ENCODE measurements around the gene FHIT.

Gene FHIT

GRCh38 chr3:60015032-60015705 is 1236.1 kb downstream of the FHIT start:
- Histone ChIP-seq H2AFZ (no peak overlapping the region), H3K9ac (no peak overlapping the region), H3K4me3 (ENCODE audit: low read depth, low read length) (no peak overlapping the region), H3K27ac (no peak overlapping the region), H3K36me3 (ENCODE audit: control insufficient read depth, insufficient read depth, low read length) (no peaks in the 10 kb centered on the region), H3K9me3 (ENCODE audit: control insufficient read depth, low read length) (no peaks in the 10 kb centered on the region), H3K4me1 (no peaks in the 10 kb centered on the region), H3K4me2 (ENCODE audit: low read length) (no peak overlapping the region), H3K79me2 (no peaks in the 10 kb centered on the region), H3K27me3 (ENCODE audit: control insufficient read depth, insufficient read depth, low read length) (no peaks in the 10 kb centered on the region)
- no peak for TF ChIP-seq CTCF (IDR thresholded peaks at IDR 0.05)

GRCh38 chr3:60013241-60013640 is 1238.0 kb downstream of the FHIT start:
- TF ChIP-seq CTCF (IDR thresholded peaks at IDR 0.05) = no peak
- Histone ChIP-seq H3K27ac (no peak overlapping the region), H2AFZ (no peak overlapping the region), H3K4me1 (no peaks in the 10 kb centered on the region), H3K79me2 (no peaks in the 10 kb centered on the region), H3K27me3 (ENCODE audit: control insufficient read depth, insufficient read depth, low read length) (no peaks in the 10 kb centered on the region), H3K4me2 (ENCODE audit: low read length) (no peak overlapping the region), H3K4me3 (ENCODE audit: low read depth, low read length) (no peak overlapping the region), H3K9ac (no peak overlapping the region), H3K36me3 (ENCODE audit: control insufficient read depth, insufficient read depth, low read length) (no peaks in the 10 kb centered on the region), H3K9me3 (ENCODE audit: control insufficient read depth, low read length) (no peaks in the 10 kb centered on the region)

GRCh38 chr3:60011218-60011617 is 1240.0 kb downstream of the FHIT start:
- no peak overlapping the region for H3K27ac ChIP-seq
- no peaks in the 10 kb centered on the region for H3K9me3 ChIP-seq (ENCODE audit: control insufficient read depth, low read length)
- H3K27me3 ChIP-seq (ENCODE audit: control insufficient read depth, insufficient read depth, low read length) = no peaks in the 10 kb centered on the region
- H3K4me1 ChIP-seq = no peaks in the 10 kb centered on the region
- H3K79me2 ChIP-seq = no peaks in the 10 kb centered on the region
- H3K4me3 ChIP-seq (ENCODE audit: low read depth, low read length) = no peak overlapping the region
- no peak overlapping the region for H2AFZ ChIP-seq
- H3K36me3 ChIP-seq (ENCODE audit: control insufficient read depth, insufficient read depth, low read length) = no peaks in the 10 kb centered on the region
- no peak overlapping the region for H3K4me2 ChIP-seq (ENCODE audit: low read length)
- no peak for TF ChIP-seq CTCF (IDR thresholded peaks at IDR 0.05)
- no peak overlapping the region for H3K9ac ChIP-seq

GRCh38 chr3:60010781-60011180 is 1240.5 kb downstream of the FHIT start:
- H3K9me3 ChIP-seq (ENCODE audit: control insufficient read depth, low read length) = no peaks in the 10 kb centered on the region
- H3K4me2 ChIP-seq (ENCODE audit: low read length) = no peak overlapping the region
- no peaks in the 10 kb centered on the region for H3K4me1 ChIP-seq
- no peak overlapping the region for H2AFZ ChIP-seq
- H3K9ac ChIP-seq = no peak overlapping the region
- no peak for TF ChIP-seq CTCF (IDR thresholded peaks at IDR 0.05)
- no peak overlapping the region for H3K27ac ChIP-seq
- no peaks in the 10 kb centered on the region for H3K79me2 ChIP-seq
- H3K4me3 ChIP-seq (ENCODE audit: low read depth, low read length) = no peak overlapping the region
- H3K27me3 ChIP-seq (ENCODE audit: control insufficient read depth, insufficient read depth, low read length) = no peaks in the 10 kb centered on the region
- no peaks in the 10 kb centered on the region for H3K36me3 ChIP-seq (ENCODE audit: control insufficient read depth, insufficient read depth, low read length)

GRCh38 chr3:60009931-60010478 is 1241.2 kb downstream of the FHIT start:
- TF ChIP-seq CTCF (IDR thresholded peaks at IDR 0.05) = no peak
- Histone ChIP-seq H2AFZ (no peak overlapping the region), H3K4me2 (ENCODE audit: low read length) (no peak overlapping the region), H3K4me3 (ENCODE audit: low read depth, low read length) (no peak overlapping the region), H3K9me3 (ENCODE audit: control insufficient read depth, low read length) (no peaks in the 10 kb centered on the region), H3K27ac (no peak overlapping the region), H3K4me1 (no peaks in the 10 kb centered on the region), H3K79me2 (no peaks in the 10 kb centered on the region), H3K9ac (no peak overlapping the region), H3K36me3 (ENCODE audit: control insufficient read depth, insufficient read depth, low read length) (no peaks in the 10 kb centered on the region), H3K27me3 (ENCODE audit: control insufficient read depth, insufficient read depth, low read length) (no peaks in the 10 kb centered on the region)
